BE2C (cell line): ENCODE measurements around the gene SIGLEC1.

Experiments
- DNase-seq: peaks from one replicate; pipeline ENCODE4 v3.0.0-alpha.2; 2020
- H3K27me3 ChIP-seq: fragments of 250-450 bp; sonication (Bioruptor Pico); 2 replicates; pipeline ENCODE4 v1.5.1; 2020; ENCODE audit warnings: mild to moderate bottlenecking
- H3K36me3 ChIP-seq: fragments of 250-450 bp; sonication (Bioruptor Pico); 2 replicates; pipeline ENCODE4 v1.5.1; 2020; ENCODE audit warnings: mild to moderate bottlenecking
- H3K4me1 ChIP-seq: fragments of 250-450 bp; sonication (Bioruptor Pico); 2 replicates; pipeline ENCODE4 v1.5.1; 2020
- H3K4me3 ChIP-seq: 2 replicates; pipeline ENCODE4 v1.5.1; 2011; ENCODE audit warnings: low read depth, low read length
- H3K9me3 ChIP-seq: fragments of 250-450 bp; sonication (Bioruptor Pico); 2 replicates; pipeline ENCODE4 v1.5.1; 2020
- TF ChIP-seq, protein P1 (sequence below): IDR thresholded peaks from 2 replicates; pipeline ENCODE4 v1.5.1; 2012; ENCODE audit warnings: mild to moderate bottlenecking, low read depth, low read length

The SIGLEC1 gene

DNA sequence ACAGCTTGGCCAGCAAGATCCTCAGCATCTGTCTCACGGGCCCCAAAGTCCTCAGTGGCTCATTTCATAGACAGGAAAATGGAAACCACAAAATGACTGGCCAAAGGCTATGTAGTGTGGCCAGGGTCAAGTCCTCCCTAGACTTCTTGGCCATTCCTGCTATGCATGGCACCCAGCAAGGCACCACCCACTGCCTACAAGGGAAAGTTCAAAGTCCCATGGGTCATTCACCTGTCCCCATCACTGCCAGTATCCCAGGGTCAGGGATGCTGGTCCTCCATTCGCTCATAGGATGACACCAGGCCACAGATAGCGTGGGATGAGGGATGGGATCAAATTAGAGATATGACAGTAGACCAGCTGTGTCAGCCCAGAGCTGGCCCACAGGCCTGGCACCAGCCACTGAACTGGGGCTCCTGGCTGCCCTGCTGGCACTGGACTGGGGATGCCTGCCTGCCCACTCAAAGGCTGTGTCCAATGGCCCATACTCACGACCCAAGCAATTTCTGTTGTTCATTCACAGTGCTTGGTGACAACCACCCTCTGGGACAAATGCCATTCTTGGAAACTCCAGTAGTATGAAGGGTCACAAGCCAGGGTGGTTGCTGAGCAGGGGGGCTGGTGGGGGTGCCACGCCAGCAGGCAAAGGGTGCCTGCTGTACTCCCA, 43.5 kb upstream of the SIGLEC1 start:
- DNase-seq: no peak
- TF ChIP-seq, protein P1, sequence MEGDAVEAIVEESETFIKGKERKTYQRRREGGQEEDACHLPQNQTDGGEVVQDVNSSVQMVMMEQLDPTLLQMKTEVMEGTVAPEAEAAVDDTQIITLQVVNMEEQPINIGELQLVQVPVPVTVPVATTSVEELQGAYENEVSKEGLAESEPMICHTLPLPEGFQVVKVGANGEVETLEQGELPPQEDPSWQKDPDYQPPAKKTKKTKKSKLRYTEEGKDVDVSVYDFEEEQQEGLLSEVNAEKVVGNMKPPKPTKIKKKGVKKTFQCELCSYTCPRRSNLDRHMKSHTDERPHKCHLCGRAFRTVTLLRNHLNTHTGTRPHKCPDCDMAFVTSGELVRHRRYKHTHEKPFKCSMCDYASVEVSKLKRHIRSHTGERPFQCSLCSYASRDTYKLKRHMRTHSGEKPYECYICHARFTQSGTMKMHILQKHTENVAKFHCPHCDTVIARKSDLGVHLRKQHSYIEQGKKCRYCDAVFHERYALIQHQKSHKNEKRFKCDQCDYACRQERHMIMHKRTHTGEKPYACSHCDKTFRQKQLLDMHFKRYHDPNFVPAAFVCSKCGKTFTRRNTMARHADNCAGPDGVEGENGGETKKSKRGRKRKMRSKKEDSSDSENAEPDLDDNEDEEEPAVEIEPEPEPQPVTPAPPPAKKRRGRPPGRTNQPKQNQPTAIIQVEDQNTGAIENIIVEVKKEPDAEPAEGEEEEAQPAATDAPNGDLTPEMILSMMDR: no peak
- H3K4me3 ChIP-seq: no peak overlapping the region
- no peaks in the 10 kb centered on the region for H3K27me3 ChIP-seq
- H3K36me3 ChIP-seq: peaks cover 26% of the 10 kb centered on the region
- H3K9me3 ChIP-seq: no peaks in the 10 kb centered on the region
- peaks cover 6% of the 10 kb centered on the region; the same call in 1 of the 2 replicates for H3K4me1 ChIP-seq

DNA sequence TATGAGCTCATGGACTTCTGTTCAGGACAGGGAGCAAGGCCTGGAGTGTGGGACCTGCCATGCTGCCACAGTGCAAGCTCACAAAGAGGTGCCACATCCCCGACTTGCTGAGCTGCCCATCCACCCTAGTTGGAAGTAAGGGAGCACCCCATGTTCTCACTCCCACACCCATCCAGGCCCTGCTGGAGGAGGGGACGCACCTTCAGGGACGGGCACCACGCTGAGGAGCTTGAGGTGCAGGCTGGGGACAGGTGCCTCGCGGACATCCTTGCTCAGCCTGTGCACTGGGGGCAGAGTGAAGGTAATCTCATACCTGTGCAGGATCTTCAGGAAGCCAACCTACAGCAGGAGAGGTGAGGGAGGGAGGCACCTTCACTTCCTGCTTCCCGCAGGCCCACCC, 42.9 kb upstream of the SIGLEC1 start:
- Histone ChIP-seq H3K9me3 (no peaks in the 10 kb centered on the region), H3K36me3 (peaks cover 22% of the 10 kb centered on the region), H3K27me3 (no peaks in the 10 kb centered on the region), H3K4me3 (no peak overlapping the region), H3K4me1 (peaks cover 6% of the 10 kb centered on the region; the same call in 1 of the 2 replicates)
- TF ChIP-seq, protein P1: no peak
- DNase-seq: no peak

DNA sequence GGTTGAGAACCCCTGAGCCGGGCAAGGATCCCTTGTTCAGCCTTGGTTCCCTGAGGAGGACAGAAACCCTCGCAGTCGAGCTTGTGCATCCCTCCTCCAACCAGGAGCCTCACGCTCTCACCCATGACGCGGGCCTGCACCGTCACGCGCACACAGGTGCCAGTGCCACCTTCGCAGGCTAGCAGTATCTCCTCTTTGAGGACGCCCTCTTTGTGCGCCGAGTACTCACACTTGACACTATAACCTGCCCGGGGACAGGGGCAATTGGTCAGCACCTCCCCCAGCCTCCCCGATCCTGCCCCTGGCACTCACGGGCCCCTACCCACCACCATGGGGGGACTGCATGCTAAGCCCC, 41.9 kb upstream of the SIGLEC1 start:
- Histone ChIP-seq H3K36me3 (peaks cover 17% of the 10 kb centered on the region), H3K27me3 (no peaks in the 10 kb centered on the region), H3K4me1 (peaks cover 6% of the 10 kb centered on the region), H3K4me3 (no peak overlapping the region), H3K9me3 (no peaks in the 10 kb centered on the region)
- TF ChIP-seq, protein P1: no peak
- DNase-seq: no peak

DNA sequence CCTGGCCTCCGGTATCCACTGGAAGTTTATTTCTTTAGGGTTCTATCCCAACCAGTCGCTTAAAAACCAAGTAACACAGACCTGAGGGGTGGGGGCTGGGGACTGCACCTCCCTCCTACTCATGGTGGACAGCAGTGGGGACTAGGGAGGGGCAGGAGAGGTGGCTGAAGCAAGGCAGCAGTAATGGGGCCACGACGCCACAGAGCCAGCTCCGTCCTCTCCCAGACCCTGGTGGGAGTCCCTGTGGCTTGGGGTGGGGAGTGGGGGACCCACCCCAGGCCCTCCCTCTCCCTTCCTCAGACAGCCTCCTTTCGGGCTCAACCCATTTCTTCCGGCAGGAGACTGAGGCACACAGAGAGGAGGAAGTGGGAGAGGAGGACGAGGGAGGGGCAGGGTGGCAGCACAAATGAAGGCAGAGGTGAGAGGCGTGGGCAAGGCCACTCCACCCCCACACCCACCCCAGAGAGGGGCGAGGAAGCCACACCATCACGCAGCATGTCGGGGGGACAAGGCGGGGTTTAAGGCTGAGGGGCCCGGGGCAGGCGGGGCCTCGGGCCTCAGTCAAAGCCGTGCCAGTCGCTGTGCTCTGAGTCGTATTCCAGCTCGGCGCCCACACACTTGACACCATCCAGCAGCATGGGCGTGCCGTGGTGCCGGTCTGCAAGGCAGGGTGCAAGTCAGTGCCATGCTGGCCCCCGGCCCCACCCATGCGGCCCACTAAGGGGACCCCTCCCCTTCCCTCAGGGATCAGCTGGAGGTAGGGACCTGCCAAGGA, 41.3 kb upstream of the SIGLEC1 start:
- TF ChIP-seq, protein P1: no peak
- DNase-seq: no peak
- peaks cover 6% of the 10 kb centered on the region for H3K4me1 ChIP-seq
- no peaks in the 10 kb centered on the region for H3K27me3 ChIP-seq
- no peaks in the 10 kb centered on the region for H3K9me3 ChIP-seq
- no peak overlapping the region for H3K4me3 ChIP-seq
- H3K36me3 ChIP-seq: peaks cover 15% of the 10 kb centered on the region

DNA sequence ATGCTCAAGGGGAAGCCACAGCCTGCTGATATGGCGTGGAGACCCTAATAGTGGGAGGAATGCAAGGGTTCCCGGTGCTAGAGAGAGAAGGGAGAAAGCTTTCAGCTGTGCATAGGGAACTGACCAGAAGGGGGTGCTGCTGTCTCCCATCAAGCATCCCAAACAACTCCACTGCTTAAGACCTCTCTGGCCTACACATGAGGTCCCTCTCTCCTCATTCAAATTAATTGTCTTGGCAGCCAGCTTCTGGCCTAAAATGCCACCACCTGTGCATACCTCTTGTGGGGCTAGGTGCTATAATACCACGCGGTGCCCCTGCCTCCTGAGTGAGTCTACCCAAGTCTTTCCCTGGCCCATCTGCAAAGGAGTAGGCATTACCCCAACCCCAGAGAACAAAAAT, 40.7 kb upstream of the SIGLEC1 start:
- peaks cover 6% of the 10 kb centered on the region for H3K4me1 ChIP-seq

More for the DNA sequence above, 40.7 kb upstream of the SIGLEC1 start:
- Histone ChIP-seq H3K27me3 (no peaks in the 10 kb centered on the region), H3K9me3 (no peaks in the 10 kb centered on the region), H3K36me3 (peaks cover 11% of the 10 kb centered on the region), H3K4me3 (no peak overlapping the region)
- TF ChIP-seq, protein P1: peak; percentile 96
- peak; percentile 75 for DNase-seq
